Sigmoid colon (tissue), 4 donors: ENCODE results near the gene ARHGAP15.

Source experiments
- POLR2A ChIP-seq, 2 donors: fragments of 450-650 bp; IDR thresholded peaks; one replicate each; pipeline ENCODE4 v1.6.1; 2016; ENCODE audit warnings: antibody characterized with exemption in 2 of 2, mild to moderate bottlenecking in 2 of 2, moderate library complexity in 2 of 2
- POLR2AphosphoS5 ChIP-seq, 4 donors: sonication (generic); formaldehyde crosslinking; IDR thresholded peaks; one replicate each; pipeline ENCODE4 v1.6.1; 2017; ENCODE audit warnings: antibody characterized with exemption in 4 of 4
- TF ChIP-seq, protein P1 (sequence below), 4 experiments: fragments of 450-650 bp in 3 of 4; fragments of 200-600 bp in 1 of 4; IDR thresholded peaks; one replicate each; pipeline ENCODE4 v1.5.1; 2016 to 2019; ENCODE audit warnings: antibody characterized with exemption in 4 of 4, mild to moderate bottlenecking in 3 of 4, moderate library complexity in 2 of 4

DNA sequence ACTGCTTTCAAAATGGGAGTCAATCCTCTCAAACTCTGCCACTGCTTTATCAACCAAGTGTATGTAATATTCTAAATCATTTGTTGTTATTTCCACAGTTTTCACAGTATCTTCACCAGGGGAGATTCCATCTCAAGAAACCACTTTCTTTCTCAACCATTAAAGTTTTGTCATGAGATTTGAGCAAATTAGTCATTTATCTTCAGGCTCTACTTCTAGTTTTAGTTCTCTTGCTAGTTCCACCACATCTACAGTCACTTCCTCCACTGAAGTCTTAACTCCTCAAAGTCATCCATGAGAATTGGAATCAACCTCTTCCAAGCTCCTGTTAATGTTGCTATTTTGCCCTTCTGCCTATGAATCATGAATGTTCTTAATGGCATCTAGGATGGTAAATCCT lies 545.8 kb downstream of the ARHGAP15 start:
- TF ChIP-seq, protein P1, sequence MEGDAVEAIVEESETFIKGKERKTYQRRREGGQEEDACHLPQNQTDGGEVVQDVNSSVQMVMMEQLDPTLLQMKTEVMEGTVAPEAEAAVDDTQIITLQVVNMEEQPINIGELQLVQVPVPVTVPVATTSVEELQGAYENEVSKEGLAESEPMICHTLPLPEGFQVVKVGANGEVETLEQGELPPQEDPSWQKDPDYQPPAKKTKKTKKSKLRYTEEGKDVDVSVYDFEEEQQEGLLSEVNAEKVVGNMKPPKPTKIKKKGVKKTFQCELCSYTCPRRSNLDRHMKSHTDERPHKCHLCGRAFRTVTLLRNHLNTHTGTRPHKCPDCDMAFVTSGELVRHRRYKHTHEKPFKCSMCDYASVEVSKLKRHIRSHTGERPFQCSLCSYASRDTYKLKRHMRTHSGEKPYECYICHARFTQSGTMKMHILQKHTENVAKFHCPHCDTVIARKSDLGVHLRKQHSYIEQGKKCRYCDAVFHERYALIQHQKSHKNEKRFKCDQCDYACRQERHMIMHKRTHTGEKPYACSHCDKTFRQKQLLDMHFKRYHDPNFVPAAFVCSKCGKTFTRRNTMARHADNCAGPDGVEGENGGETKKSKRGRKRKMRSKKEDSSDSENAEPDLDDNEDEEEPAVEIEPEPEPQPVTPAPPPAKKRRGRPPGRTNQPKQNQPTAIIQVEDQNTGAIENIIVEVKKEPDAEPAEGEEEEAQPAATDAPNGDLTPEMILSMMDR (IDR thresholded peaks at IDR 0.05): no peak
- TF ChIP-seq POLR2AphosphoS5 (IDR thresholded peaks at IDR 0.05) (no peak), POLR2A (IDR thresholded peaks at IDR 0.05) (no peak)
